ENCODE measurements around the gene NHS.

NHS gene

DNA sequence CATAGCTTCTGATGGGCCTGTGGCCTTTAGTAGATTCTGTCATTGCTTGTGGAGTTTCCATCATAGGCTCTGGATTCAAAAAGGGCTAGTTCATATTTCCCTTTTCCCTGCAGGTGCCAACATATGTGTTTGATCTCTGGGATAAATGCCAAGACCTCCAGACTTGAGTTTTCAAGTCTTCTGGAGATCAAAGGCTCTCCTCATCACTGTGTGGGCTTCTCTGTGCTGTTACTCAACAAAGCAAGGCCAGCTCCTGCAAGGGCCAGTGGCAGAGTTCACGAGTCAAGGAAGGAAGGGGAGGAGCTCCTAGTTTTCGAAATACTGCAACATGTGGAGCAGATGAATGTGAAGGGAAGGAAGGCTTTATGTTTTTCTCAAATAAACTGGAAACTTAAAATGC is 299.6 kb downstream of the NHS start:
- no peak for DNase-seq (ENCODE audit: low spot score)

DNA sequence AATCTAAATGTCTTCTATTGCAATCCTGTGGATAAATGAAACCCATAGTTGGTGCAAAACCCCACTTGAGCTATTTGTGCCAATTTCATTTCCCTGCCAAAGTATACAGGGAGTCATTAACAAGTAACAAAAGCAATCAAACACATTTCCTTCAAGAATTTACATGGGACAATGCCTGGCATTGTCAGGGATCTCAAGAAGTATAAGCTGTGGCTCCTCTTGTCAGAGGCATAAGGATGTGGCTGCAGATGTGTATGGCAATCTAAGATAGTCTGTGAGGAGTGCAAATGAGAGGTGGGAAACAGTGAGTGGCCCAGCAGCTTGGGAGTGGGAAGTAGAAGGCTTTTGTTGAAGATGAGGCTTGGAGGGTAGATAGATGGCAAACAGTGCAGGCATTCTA is 304.3 kb downstream of the NHS start:
- DNase-seq (ENCODE audit: low spot score): no peak

DNA sequence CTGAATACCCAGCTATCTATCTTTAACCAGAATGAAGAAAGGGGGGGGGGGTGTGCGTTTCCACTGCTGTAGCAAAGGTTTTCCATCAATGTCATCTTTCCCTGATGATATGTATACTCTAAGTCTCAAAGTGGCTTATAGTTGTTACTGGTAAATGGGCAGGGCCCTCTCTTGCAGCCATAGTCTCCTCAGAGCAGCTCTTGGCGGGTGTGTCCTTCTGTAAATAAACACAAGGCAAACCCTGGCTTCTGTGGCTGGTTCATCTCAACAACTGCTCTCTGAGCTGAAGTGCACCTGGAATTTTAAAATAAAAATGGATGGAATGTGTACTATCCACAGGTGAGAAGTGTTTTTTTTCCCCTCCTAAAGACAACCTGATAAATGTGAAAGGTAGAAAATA is 304.8 kb downstream of the NHS start:
- DNase-seq (ENCODE audit: low spot score): no peak

DNA sequence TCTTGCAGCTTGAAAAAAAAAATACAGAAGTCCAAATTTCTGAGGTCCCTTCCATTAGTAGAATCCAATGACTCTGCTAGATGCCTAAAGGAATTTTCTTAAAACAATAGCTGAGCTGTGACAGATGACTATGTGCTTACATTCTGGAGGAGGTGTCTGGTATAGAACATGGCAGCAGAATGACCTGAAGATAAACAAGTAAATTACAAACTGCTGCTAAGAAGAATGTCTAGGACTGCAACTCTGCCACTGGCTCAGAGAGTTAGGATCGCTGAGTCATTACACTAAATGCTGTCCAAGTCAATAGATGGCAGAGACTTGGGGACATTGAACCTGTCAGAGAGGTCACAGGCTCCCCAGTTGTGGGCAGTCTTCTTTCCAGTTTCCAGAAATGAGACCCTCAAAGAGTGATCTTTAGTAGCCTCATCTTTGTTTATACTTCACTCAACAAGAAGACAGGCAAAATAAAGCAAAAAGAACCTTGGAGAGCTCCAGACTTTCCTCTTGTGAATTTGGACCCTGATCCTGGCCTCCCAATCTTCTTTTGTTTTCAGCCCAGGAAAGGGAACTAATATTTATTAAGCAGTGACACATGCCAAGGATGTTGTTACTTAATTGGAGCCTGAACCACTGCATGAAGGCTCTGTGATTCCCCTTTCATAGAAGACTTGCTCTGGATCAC is 305.9 kb downstream of the NHS start:
- DNase-seq (ENCODE audit: low spot score): no peak

DNA sequence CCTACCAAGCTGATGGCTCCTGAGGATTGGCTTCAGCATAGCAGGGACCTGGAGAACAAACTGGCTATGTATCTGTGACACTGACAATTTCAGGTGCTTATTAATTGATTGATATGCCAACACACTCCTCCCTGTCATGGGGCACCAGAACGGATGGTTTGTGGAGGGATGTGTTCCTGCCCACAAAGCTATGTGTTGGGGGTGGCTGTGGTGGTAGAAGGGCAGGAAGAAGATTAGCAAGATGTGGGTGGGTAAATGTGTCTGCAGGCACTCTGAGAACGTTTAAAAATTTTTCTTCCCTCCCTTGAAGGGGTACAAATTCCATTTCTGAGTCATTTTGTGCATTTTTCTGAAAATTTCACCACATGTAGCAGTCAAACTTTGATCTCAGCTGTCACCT is 307.3 kb downstream of the NHS start:
- no peak for DNase-seq (ENCODE audit: low spot score)

DNA sequence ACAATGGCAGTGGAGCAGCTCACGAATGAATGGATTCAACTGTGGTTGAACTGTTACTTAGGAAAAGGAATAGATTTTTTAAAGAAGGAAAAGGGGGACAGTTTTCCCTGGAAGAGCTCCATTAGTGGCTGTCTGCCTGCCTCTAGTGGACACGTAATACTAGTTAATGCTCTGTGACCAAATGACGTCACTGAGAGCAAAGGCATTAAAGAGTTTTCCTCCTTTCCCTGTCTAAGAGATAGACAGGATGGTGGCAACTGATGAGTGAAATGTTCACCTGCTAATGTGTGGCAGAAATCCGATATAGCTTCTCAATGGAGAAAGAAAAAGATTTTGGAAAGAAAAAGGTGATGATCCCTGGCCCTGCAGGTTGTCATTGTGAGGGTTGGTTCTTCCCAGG is 310.0 kb downstream of the NHS start:
- DNase-seq (ENCODE audit: low spot score): no peak

DNA sequence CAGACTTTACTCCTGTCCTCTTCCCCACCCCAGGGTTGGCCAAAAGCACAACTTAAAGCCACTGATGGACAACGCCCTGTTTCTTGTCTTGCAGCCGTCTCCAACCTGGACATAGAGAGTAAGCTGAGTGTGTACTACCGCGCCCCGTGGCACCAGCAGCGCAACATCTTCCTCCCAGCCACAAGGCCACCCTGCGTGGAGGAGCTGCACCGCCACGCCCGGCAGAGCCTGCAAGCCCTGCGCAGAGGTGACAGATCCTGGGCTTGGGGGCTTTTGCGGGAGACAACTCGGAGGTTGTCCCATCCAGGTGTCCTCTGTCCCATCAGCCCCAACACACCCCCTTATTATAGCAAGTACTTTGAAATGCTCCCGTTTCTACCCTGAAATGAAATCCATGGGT is 312.6 kb downstream of the NHS start:
- DNase-seq (ENCODE audit: low spot score): no peak

DNA sequence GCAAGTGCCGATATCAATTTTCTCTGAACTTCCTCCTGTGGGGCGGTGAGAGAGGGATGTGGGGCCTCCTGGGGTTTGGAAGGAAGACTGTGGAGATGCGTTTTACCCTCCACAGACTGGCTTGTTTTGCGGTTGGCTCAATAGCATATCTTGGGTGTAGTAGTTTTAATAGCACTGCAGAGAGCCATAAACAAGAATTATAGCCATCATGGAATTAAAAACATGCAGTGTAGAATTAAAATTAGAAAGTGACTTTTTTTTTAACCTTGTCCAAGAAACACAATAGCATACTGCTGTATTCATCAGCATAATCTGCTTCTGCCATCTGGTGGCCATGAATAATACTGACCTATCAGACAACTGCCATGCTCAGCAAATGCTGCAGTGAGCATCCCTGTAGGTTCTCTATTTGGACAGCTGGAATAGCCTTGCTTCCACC is 315.0 kb downstream of the NHS start:
- DNase-seq (ENCODE audit: low spot score): no peak

DNA sequence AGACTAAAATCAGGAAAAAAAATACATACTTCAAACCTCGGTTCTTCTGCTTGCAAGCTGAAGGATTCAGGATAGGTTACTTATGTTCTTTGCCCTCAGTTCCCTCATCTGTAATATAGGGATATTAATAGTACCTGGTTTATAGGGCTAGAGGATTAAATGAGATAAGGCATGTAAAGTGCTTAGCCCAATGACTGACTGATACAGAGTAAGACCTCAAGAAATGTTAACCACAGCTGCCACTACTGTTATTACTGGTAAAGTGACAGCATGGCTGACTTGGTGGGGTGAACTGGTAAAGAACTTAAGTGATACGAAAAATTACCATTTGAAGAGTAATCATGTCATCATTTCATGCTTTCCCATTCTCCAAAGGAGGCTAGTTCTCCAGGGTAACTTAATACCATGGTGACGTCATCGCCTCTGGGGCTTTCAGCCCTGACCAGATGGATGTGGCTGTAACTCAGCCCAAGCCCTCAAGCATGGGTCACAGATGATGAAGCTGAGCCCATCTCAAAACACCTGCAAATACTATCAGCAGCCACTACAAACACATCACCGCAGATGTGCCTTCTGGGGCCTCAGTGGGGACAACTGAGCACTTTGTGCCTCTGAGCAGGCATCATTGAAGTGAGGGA is 317.8 kb downstream of the NHS start:
- no peak for DNase-seq (ENCODE audit: low spot score)

DNA sequence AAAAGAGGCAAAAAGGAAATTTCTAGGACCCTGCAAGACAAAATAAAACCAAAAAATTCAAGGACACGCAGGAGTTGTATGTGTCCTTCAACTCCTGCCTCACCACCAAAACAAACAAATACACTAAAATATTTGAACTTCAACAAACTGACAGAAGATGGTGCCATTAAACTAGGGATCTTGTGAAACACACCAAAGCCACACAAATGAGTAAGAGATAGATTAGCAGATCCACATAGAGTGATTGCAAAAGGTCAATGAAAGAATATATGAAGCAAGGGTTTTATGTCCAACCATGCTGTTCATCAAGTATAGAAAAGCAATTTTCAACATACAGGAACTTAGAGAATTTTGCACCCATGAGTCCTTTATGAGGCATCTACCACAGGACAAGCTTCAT is 322.2 kb downstream of the NHS start:
- no peak for DNase-seq (ENCODE audit: low spot score)

DNA sequence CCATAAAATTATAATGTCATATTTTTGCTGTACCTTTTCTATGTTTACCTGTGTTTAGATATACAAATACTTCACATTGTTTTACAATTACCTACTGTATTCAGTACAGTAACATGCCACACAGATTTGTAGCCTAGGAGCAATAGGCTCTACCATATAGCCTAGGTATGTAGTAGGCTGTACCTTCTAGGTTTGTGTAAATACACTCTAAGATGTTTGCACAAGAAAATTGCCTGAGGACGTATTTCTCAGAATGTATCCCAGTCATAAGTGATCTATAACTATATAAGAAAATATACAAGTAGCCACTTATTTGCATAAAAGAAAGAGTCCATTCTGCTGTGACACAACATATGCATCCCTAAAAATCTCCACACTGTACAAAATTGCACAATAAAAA is 326.0 kb downstream of the NHS start:
- DNase-seq (ENCODE audit: low spot score): no peak

DNA sequence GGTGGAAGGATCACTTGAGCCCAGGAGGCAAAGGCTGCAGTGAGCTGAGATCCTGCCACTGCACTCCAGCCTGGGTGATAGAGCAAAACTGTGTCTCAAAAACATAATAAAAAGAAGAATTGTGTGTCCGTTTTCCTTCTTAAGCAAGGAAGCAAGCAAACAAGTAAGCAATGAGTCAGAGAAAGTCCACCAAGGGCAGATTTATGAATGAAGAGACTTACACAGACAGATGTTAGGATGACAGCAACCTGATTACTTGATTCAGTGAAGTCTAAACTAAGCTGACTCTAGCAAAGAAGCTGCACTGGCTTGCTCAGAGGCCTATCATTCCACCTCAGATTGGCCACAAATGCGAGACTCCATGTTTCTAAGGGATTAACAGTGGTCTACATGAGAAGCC is 328.2 kb downstream of the NHS start:
- no peak for DNase-seq (ENCODE audit: low spot score)

DNA sequence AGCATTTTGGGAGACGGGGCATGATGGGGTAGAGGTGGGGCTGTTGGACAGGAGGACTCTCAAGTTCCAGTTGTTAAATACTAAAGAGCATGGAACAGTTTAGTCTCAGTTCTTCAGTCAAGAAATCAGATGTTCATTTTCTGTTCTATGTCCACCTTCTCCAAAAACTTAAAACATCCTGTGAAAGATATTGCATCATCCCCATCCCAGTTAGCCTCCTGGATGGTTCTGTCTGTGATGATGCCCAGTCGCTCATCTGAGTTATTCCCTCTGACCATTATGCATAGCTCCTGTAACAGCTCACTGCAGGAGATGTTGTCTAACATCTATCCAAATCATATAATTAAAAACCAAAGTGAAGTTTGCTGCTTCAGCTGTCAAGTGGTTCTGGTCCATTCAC is 330.2 kb downstream of the NHS start:
- no peak for DNase-seq (ENCODE audit: low spot score)

DNA sequence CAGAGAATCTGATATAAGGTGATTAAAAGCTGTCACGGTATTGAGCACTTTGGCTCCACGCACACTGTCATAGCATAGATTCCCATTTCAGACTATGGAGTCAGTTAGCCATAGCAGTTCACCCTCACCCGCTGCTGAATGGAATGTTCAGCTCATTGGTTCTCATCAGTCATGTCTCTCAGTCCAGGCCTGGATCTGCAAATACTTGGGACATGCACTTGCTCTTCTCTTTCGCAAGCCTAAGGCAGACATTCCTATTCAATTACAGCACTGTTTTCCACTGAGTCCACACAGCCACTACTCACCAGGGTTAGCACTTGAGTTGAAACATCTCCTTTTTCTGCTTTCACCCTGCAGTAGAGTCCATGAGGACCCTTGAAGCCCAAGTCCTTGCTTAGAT is 331.7 kb downstream of the NHS start:
- DNase-seq (ENCODE audit: low spot score): no peak

DNA sequence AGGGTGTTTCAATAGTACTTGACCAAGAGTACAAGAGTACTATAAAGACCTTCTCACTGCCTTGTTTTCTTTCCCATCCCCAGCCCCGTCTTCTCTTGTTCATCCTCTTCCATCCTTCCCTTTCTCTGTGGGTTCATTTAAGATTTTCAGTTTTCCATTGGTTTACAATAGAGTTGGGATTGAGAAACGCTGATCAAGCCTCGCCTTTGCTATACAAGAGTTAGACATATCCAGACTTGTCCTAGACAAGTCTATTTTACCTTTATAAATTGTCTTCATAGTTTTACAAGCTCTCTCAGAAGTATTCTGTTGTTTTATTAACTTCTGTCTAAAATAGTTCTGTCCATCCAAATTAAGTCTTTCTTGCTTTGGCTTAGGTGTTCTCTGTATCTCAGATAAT is 332.7 kb downstream of the NHS start:
- DNase-seq (ENCODE audit: low spot score): no peak

DNA sequence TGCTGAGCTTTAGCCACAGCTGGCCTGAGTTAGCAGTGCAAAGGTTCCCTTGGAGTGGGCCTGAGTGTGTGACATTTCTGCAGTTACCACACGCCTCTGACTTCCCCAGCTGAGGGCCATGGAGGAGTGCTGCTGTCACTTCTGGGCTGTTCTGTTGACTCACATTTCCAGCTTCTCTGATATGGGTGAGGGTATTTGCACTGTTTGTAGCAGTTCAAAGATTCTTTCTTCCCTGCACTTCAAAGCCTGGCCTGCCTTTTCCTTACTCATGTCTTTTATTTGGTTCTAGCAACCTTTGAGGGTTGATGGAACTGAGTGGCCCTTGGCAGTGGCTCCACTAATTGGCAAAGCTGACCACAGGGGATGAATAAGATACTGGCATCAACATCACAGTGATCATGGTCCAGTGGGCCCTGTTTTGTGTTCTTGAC is 335.9 kb downstream of the NHS start:
- no peak for DNase-seq (ENCODE audit: low spot score)

DNA sequence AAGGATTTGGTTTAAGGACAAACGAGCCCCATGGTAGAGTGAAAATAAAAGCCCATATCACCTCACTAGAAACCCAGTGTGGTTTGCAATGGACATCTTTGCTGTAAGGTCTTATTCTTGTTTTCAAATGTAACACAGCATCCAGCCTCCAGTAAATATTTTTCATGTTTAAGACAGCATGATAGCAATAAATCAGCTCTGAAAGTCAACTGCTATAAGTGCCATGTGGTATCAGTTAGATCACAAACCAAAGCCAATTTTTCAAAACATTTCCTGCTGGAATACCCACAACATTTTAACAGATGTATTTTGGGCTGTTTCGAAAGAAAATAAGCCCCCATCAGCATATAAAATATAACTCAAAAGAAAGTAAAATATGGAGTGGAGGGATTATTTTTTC is 338.3 kb downstream of the NHS start:
- no peak for DNase-seq (ENCODE audit: low spot score)

DNA sequence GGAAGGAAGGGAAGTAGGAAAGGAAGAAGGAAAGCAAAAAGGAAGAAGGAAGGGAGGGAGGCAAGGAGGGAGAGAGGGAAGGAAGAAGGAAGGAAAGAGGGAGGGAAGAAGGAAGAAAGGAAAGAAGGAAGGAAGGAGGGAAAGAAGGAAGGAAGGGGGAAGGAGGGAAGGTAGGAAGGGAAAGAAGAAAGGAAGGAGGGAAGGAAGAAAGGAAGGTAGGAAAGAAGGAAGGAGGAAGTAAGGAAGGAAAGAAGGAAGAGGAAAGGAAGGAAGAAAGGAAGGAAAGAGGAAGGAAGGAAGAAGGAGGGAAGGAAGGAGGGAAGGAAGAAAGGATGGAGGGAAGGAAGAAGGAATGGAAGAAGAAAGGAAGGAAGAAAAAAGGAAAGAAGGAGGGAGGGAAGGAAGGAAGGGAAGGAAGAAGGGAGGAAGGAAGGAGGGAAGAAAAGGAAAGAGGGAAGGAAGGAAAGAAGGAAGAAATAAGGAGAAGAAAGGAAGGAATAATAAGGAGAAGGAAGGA is 343.7 kb downstream of the NHS start:
- no peak for DNase-seq (ENCODE audit: low spot score)

DNA sequence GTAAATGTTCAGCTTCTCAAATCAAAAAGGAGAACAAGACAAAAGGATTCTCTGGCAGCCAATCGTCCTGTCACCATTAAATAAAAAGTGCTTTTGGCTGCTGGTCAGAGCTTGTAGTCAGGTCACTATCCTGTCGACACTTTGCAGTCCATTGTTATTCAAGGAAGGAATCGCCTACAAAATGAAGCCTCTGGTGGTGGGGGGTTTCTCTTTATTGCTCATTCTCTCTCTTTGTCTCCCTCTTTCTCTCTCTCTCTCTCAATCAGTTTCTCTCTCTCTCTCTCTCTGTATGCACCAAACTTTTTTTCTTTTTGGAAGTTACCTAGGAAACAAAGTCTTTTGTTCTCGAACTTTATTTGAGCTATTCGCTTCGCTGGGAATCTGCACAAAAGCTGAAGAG is 344.7 kb downstream of the NHS start:
- DNase-seq (ENCODE audit: low spot score): no peak

DNA sequence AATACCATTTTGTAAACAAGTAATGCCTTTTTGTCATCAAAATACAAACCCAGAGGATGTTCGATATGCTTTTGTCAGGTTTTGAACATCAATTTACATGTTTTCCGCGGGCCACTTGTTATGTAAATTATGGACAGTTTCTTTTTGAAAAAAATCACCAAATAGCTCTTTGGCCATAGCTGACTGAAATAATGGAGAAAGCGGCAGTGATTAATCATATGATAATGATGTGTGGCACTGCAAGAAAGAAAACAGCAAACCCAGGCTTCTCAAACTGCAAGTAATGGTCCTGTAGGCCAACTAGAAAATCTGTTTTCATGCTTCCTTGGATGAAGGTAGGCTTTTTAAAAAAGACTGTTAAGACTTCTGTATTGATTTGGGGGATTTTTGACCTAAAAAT is 346.7 kb downstream of the NHS start:
- no peak for DNase-seq (ENCODE audit: low spot score)

DNA sequence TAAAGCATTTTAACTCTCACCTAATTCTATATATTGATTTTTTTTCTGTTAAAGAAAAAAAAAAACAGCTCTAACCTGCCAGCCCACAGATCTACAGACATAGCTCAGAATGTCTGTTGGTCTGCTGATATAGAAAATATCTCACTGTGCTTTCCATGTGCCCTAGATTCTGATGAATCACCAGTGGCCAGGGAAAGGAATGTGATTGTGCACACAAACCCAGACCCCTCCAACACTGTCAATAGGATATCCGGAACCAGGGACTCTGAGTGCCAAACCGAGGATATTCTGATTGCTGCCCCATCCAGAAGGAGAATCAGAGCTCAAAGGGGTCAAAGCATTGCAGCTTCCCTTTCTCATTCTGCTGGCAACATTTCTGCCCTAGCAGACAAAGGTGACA is 350.2 kb downstream of the NHS start:
- DNase-seq (ENCODE audit: low spot score): no peak

DNA sequence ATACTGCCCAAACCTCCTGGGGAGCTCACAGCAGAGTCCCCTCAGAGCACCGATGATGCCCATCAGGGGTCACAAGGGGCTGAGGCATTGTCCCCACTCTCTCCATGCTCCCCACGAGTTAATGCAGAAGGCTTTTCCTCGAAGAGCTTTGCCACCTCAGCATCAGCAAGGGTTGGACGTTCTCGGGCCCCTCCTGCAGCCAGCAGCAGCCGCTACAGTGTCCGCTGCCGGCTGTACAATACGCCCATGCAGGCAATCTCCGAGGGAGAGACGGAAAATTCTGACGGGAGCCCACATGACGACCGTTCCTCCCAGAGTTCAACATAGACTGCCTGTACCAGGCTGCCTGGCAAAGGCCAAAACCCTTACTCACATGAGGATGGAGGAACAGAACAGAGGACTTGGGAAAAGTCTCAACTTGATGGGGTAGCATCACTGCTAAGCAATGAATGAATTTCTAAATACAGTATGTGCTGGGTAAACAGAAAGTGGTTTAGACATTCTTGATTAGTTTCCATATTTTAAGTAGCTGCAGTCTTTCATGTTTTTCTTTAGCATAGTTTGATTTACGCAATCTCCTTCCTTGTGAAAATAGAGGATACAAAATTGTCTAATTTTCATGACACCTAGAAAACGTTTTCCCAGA is 357.3 kb downstream of the NHS start:
- DNase-seq (ENCODE audit: low spot score): no peak

DNA sequence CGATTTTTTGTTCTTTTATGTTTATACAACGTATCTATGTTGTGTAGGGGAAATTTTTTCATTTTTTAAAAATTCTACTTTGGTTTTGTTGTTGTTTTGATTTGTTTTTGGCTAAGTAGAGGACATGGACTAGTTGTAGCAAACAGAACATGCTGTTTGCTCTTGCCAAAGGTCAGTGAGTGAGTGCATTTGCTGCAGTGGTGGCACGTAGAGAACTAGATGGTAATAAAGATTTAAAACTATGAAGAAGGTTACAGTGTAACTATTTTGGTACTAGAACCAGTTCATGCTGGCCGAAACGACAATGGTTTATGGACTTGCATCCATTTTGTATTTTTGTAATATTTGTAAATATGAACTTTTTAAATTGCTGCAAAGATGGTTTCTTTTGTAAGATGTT is 360.4 kb downstream of the NHS start:
- DNase-seq (ENCODE audit: low spot score): no peak

DNA sequence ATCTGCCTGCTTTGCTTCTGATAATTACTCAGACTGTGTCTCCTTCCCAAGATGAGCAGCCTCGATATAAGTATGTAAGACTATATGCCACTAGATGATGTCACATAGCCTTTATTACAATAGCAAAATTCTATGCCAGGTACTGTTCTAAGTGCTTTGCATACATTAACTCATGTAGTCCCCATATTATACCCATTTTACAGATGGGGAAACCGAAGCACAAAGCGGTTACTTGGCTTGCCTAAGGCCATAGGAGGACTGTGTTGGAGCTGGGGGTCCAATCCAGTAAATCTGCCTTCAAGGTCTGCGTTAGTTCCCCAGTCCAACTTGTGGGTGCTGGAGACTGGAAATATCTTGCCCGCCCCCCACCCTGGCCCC is 361.5 kb downstream of the NHS start:
- DNase-seq (ENCODE audit: low spot score): no peak
